CD4-positive, alpha-beta T cell treated with Interleukin-4 for 4 hours (primary cell): ENCODE data around the gene RXRA.

ENCODE experiments used
- DNase-seq: peaks from one replicate; pipeline ENCODE4 v3.0.0-alpha.2; 2020

The RXRA gene

GRCh38 chr9:134325096-134325812 is 1.0 kb upstream of the RXRA start:
- peak; percentile 22 for DNase-seq

DNA sequence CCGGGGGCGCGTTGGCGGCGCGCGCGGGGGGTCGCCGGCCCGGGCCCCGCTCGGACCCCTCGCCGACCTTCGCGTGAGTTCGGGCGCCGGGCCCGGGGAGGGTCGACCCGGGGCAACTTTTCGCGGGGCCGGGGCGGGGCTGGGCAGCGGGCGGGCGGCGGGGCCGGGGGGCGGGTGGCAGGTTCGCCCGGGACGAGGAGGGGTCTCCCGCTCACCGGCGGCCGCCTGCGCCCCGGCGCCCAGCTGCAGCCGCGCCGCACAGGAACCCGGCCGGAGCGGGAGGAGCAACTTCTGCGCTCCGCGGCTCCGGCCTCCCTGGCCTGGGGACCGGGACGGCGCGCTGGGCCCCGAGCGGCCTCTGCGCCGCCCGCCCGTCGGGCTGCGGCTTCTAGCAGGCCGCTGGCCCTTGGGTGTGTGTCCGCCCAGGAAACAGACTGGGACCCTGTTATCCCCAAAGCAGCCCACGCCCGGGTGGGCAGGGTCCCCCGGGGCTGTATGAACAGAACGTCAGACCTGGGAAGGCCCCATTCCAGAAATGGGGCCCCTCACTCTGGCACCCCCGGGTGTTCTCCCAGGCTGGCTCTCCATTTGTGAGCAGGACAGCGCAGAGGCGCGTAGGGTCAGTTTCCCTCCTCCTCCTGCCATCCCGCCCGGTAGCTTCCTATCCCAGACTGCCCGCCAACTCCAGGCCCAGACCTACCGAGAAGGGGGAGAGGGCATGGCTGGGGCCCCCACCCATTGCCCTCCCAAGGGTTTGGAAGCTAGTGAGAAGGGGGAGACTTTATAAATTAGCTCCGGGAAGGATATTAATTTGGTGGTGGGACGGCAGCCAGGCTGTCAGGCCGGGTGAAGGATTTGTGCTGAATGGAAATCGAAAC is 708 bp downstream of the RXRA start:
- DNase-seq: no peak

DNA sequence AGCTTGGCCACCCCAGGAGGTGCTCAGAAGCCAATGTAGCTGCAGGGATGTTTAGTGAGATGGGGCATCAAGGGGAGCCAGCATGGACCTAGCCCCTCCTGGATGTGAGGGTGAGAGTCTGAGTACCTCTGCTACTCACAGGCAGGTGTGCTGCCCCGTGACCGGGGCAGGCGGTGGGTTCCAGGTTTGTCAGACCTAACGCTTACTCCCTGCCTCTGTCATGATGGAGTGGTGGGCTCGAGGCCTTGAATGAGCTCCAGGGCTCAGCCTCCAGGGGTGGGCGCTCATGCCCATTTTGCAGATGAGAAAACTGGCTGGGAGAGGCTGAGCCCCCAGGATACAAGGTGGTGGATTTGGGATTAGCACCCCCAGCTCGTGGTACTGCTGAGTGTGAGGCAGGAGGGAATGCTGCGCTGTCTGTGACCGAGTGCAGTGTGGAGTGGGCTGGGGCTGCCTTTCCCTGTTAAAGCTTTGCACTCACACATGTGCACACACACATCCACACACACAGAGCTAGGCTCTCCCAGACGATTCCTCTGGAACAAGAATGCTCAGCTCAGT is 1.5 kb downstream of the RXRA start:
- DNase-seq: no peak

DNA sequence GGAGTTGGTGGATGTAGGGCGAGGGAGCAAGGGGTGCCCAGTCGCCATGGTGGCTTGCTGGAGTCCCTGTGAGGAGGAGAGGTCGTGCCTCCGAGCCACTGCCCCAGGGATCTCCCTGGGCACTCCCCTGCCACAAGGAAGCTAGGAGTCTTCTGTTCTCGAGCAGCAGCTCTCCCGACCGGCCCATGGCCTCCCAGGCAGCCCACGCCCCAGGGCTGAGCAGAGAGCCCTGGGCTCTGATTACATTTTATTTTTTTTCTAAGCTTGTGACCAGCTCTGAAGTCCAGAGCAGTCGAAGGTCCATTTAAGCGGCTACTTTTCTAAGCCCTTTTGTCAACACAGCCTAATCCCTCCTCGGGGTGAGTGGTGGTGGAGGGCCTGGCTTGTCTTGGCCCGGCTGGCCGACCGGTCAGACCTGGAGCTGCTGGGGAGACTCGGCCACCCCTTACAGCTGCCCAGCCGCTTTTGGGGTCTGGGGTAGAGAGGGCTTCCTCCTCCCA is 2.1 kb downstream of the RXRA start:
- no peak for DNase-seq

- no peak for DNase-seq
Observed at GRCh38 chr9:134328841-134329575, 2.8 kb downstream of the RXRA start.

GRCh38 chr9:134329576-134329855 is 3.3 kb downstream of the RXRA start:
- no peak for DNase-seq

DNA sequence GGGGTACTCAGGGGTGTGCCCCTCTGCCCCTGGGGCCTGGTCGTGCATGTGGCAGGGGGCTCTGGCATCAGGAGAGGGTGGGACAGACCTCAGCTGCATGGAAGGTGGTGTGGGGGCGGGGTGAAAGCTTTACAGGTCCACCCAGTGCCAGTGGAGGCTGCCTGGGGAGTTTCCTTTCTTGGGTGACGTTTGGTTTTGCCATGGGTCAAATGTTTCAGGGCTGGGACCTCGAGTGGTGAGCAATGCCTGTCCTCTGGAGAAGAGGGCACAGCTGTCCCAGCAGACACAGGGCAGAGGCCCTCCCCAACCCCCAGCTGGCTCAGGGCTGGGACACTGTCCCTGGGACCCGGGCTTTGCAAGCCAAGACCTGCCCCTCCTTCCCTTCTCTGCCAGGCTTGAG is 3.6 kb downstream of the RXRA start:
- no peak for DNase-seq

- no peak for DNase-seq
Observed at GRCh38 chr9:134330590-134330989, 4.3 kb downstream of the RXRA start.

DNA sequence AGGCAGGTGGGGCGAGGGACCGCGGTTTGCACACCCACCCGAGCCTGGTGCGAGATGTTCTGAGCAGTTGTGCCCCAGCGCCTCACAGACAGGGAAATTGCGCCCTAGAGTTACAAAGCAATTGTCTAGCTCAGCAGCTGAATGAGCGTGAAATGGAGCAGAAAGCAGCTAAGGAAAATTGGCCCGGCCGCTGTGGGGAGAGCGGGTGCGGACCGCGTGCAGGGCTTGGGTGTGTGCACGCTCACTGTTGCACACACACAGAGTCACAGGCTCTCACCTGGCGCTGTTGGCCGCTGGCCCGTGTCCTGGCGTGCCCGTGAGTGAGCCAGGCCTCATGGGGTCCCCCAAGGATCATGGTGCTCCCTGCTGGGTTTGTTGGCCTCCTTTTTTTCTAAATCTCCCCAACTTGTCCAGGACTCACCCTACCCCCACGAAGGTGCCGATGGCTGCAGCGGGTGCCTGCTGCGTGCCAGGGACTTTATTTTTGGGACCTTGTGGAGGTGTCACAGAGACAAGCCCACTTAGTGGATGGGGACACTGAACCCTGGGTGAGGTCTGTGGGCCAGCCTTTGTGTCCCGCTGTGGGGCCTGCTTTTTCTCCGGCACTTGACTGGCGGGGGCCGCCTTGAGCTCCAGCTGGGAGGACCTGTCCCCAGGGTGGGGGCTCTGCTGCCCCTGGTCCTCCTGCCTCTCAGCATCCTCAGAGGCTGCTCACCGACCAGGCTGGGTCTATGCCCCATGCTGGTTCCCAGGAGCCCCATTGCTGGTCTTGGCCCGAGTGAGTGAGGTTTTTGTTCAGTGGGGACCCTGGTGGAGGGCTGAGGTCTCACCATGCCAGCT is 5.2 kb downstream of the RXRA start:
- no peak for DNase-seq

DNA sequence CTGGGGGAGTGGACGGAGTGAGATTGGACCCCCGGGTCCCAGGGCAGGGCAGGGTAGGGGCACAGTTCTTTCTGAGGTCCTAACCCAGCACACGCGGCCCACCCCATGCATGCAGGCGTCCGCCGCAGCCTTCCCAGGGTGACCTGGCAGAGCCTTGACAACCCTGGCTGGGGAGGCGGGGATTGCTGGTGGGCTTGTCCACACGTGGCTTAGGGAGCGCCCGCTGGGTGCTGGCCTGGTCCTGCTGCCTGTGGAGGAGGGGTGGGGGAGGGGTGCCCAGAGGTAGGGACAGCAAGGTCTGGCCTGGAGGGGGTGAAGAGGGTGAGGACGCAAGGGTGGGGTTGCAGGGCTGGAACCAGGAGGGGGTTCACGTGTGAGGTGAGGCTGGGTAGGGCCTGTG is 6.0 kb downstream of the RXRA start:
- DNase-seq: no peak

GRCh38 chr9:134332841-134333233 is 6.6 kb downstream of the RXRA start:
- no peak for DNase-seq

- no peak for DNase-seq
Observed at GRCh38 chr9:134333234-134333873, 7.1 kb downstream of the RXRA start.

- no peak for DNase-seq
Observed at GRCh38 chr9:134333874-134334581, 7.8 kb downstream of the RXRA start.

DNA sequence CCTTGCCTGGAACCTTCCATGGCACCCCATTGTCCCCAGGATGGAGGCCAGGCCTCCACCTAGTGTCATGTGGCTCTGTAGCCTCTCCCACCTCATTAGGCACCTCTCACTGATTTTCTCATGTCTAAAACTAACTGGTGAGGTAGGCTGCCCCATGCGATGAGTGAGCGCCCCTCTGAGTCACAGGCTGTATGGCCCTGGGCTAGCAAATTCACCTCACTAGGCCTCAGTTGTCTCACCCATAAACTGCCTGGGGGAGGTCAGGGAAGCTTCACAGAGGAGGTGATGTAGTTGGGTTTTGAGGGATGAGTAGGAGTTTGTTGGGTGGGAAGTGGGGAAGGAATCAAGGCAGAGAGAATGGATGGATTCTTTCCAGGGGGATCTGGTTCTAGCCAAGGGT is 8.8 kb downstream of the RXRA start:
- no peak for DNase-seq

GRCh38 chr9:134335486-134336220 is 9.4 kb downstream of the RXRA start:
- DNase-seq: no peak

DNA sequence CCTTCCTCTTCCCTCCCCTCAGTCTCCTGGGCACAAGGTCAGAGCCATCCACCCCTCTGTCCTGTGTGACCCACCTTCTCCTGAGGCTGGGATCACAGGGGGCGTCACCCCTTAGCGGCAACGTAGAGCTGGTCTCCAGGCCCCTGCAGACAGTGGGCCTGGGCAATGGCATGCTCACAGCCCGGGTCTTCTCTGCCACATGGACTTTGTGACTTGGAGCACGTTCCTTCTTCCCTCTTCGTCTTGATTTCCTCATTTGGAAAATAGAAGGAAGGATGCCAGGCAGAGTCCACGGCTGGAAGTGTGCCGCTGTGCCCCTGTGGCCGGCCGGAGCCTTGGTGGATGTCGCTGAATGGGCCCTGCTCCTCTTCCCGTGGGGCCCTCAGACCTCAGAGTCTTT is 10.0 kb downstream of the RXRA start:
- no peak for DNase-seq

DNA sequence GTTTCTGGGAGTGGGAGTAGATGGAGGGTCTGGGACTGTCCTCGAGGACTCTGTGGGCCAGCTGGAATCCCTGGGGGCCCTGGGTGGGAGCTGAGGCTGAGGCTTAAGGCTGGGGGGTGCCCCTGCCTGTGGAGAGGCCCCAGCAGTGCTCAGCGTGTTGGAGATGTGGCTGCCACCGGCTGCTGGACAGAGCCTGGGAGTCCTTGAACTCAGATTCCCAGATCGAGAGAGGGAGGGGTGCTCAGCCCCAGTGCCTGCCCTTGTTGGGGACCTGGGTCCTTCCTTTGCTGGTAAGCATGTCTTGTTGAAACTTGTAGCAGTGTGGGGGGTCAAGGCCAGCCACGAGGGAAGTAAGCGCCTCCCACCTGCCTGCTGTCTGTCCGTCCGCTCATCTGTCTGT is 10.7 kb downstream of the RXRA start:
- no peak for DNase-seq

- DNase-seq: no peak
Observed at GRCh38 chr9:134337469-134337868, 11.2 kb downstream of the RXRA start.

- DNase-seq: no peak
Observed at GRCh38 chr9:134338394-134339182, 12.3 kb downstream of the RXRA start.
